OCI-LY7 (cell line): Measurements from ENCODE around the gene SEMG1. TPM values are rescaled to one million over a fixed set of nuclear protein-coding genes. Genes with fewer than 3 reads are reported as not detected.

Source experiments
- BruUV-seq: library from RNA; stranded (reverse); fragments of 400-500 nt; replicated peaks from 2 replicates; lab custom pipeline; 2021; lab: Mats Ljungman, UMichigan
- CTCF ChIA-PET: fragments of 300-600 bp; sonication (Branson Sonifier 250); formaldehyde crosslinking; loops from one replicate; lab custom pipeline; 2022; ENCODE audit warnings: antibody characterized with exemption; ENCODE audit not compliant: unreplicated experiment; lab: Charles Lee
- POLR2A ChIA-PET: fragments of 300-600 bp; sonication (Branson Sonifier 250); formaldehyde crosslinking; loops from one replicate; lab custom pipeline; 2022; ENCODE audit warnings: antibody characterized with exemption; lab: Charles Lee
- DNase-seq: peaks from one replicate; pipeline ENCODE4 v3.0.0-alpha.2; 2015; ENCODE audit warnings: low spot score
- H2AFZ ChIP-seq: fragments of 200-600 bp; sonication (generic), shearing (Covaris generic); 2 replicates; pipeline ENCODE4 v1.6.1; 2014; ENCODE audit warnings: mild to moderate bottlenecking, antibody characterized with exemption, low read length, moderate library complexity
- H3K27ac ChIP-seq: fragments of 200-600 bp; sonication (generic); 2 replicates; pipeline ENCODE4 v1.5.1; 2014; ENCODE audit warnings: mixed run types, low read depth, mild to moderate bottlenecking, moderate library complexity, low read length, inconsistent platforms; ENCODE audit not compliant: poor library complexity, severe bottlenecking
- H3K36me3 ChIP-seq: fragments of 200-600 bp; sonication (generic); 2 replicates; pipeline ENCODE4 v1.6.1; 2014; ENCODE audit warnings: mild to moderate bottlenecking, antibody characterized with exemption, low read length, moderate library complexity, mixed read lengths; ENCODE audit not compliant: insufficient read depth
- H3K4me1 ChIP-seq: fragments of 200-600 bp; sonication (generic); 2 replicates; pipeline ENCODE4 v1.5.1; 2014; ENCODE audit warnings: mild to moderate bottlenecking, low read length; ENCODE audit not compliant: insufficient read depth, poor library complexity, severe bottlenecking
- H3K4me2 ChIP-seq: fragments of 200-600 bp; sonication (generic); 2 replicates; pipeline ENCODE4 v1.6.1; 2014; ENCODE audit warnings: mild to moderate bottlenecking, low read length
- H3K4me3 ChIP-seq: fragments of 200-600 bp; sonication (generic); 2 replicates; pipeline ENCODE4 v1.5.1; 2014; ENCODE audit warnings: mild to moderate bottlenecking, low read depth, low read length; ENCODE audit not compliant: poor library complexity, severe bottlenecking
- H3K79me2 ChIP-seq: fragments of 200-600 bp; sonication (generic); 2 replicates; pipeline ENCODE4 v1.6.1; 2016; ENCODE audit warnings: low read depth, mild to moderate bottlenecking, low read length, moderate library complexity, mixed read lengths; ENCODE audit not compliant: insufficient read depth
- H3K9me2 ChIP-seq: fragments of 200-600 bp; sonication (generic); 2 replicates; pipeline ENCODE4 v1.6.1; 2016; ENCODE audit warnings: mild to moderate bottlenecking, low read length, mixed read lengths; ENCODE audit not compliant: insufficient read depth
- H3K9me3 ChIP-seq: fragments of 200-600 bp; sonication (generic); 2 replicates; pipeline ENCODE4 v1.6.1; 2014; ENCODE audit warnings: mild to moderate bottlenecking, mixed run types, low read length, mixed read lengths
- H4K20me1 ChIP-seq: fragments of 200-600 bp; sonication (generic); 2 replicates; pipeline ENCODE4 v1.6.1; 2014; ENCODE audit warnings: mild to moderate bottlenecking, antibody characterized with exemption, low read length, moderate library complexity, mixed read lengths; ENCODE audit not compliant: insufficient read depth
- EZH2phosphoT487 ChIP-seq: fragments of 200-600 bp; sonication (generic); IDR thresholded peaks from 2 replicates; pipeline ENCODE4 v1.6.1; 2018; ENCODE audit warnings: low read depth, borderline replicate concordance, mild to moderate bottlenecking, mixed run types, antibody characterized with exemption, low read length, moderate library complexity, mixed read lengths
- intact Hi-C: fragments of 100-400 bp; cut with micrococcal nuclease; formaldehyde crosslinking; loops from one replicate; pipeline ENCODE4 v1.10.0; 2022; ENCODE audit not compliant: unreplicated experiment
- total RNA-seq, 2 experiments: library from RNA; depleted of rRNA in 1 of 2; stranded (reverse); fragments of >200 nt in 1 of 2; shearing (Covaris generic) in 1 of 2; gene quantifications; 2 replicates each; pipeline ENCODE4 v1.2.3, GENCODE V29; 2014 to 2022
- TF ChIP-seq, protein P1 (sequence below): fragments of 200-600 bp; sonication (generic); conservative IDR thresholded peaks from 2 replicates; pipeline ENCODE4 v1.5.1; 2014; ENCODE audit warnings: mild to moderate bottlenecking, antibody characterized with exemption, low read length, moderate library complexity, mixed read lengths

Gene SEMG1
- total RNA-seq, 2 experiments from 2014 or later, result not detected

DNA sequence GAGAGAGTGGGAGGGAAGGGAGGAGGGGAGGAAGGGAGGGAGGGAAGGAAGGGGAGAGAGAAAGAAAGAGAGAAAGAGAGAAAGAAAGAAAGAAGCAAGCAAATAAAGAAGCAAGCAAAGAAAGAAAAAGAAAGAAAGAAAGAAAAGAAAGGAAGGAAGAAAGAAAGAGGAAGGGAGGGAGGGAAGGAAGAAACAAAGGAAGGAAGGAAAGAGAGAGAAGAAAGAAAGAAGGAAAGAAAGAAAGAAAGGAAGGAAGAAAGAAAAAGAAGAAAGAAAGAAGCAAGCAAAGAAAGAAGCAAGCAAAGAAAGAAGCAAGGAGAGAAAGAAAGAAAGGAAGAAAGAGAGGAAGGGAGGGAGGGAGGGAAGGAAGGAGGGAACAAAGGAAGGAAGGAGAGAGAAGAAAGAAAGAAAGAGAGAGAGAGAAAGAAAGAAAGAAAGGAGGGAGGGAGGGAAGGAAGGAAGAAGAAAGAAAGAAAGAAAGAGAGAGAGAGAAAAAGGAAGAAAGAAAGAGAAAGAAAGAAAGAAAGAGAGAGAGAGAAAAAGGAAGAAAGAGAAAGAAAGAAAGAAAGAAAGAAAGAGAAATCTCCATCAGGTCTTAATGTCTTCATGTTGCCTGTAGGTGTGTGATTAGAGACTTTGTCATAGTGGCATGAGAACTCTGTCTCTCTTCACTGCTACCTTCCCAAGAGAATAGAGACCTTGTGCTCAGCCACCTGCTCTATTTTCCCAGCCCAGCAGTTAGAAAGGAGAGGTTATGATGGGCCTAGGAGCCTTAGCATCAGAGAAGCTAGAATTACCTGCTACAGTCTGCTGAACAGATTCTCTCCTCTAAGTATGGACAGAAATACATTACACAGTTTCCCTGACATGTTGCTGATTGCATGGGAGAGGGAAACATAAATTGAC lies 5.0 kb downstream of the SEMG1 start:
- Histone ChIP-seq H3K36me3 (no peaks in the 10 kb centered on the region), H3K9me2 (no peaks in the 10 kb centered on the region), H3K9me3 (no peaks in the 10 kb centered on the region), H3K4me1 (no peaks in the 10 kb centered on the region), H3K4me2 (no peak overlapping the region), H3K27ac (no peak overlapping the region), H3K79me2 (no peaks in the 10 kb centered on the region), H2AFZ (no peak overlapping the region), H3K4me3 (no peak overlapping the region), H4K20me1 (no peaks in the 10 kb centered on the region)
- no peak for DNase-seq
- no TSS peak for BruUV-seq
- CTCF ChIA-PET, result no interaction called here
- no peak for TF ChIP-seq EZH2phosphoT487
- TF ChIP-seq, protein P1, sequence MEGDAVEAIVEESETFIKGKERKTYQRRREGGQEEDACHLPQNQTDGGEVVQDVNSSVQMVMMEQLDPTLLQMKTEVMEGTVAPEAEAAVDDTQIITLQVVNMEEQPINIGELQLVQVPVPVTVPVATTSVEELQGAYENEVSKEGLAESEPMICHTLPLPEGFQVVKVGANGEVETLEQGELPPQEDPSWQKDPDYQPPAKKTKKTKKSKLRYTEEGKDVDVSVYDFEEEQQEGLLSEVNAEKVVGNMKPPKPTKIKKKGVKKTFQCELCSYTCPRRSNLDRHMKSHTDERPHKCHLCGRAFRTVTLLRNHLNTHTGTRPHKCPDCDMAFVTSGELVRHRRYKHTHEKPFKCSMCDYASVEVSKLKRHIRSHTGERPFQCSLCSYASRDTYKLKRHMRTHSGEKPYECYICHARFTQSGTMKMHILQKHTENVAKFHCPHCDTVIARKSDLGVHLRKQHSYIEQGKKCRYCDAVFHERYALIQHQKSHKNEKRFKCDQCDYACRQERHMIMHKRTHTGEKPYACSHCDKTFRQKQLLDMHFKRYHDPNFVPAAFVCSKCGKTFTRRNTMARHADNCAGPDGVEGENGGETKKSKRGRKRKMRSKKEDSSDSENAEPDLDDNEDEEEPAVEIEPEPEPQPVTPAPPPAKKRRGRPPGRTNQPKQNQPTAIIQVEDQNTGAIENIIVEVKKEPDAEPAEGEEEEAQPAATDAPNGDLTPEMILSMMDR, result no peak
- POLR2A ChIA-PET, result no interaction called here
- intact Hi-C loops, result loop anchor here (10.0 kb wide), 1 partner anchor 697 kb away; no protein-coding TSS in a partner anchor

- intact Hi-C loops, result loop anchor here (10.0 kb wide), 1 partner anchor 698 kb away; no protein-coding TSS in a partner anchor
- Histone ChIP-seq H2AFZ (no peak overlapping the region), H3K4me3 (no peak overlapping the region), H3K9me2 (no peaks in the 10 kb centered on the region), H3K9me3 (no peaks in the 10 kb centered on the region), H4K20me1 (no peaks in the 10 kb centered on the region), H3K4me1 (no peaks in the 10 kb centered on the region), H3K79me2 (no peaks in the 10 kb centered on the region), H3K27ac (no peak overlapping the region), H3K36me3 (no peaks in the 10 kb centered on the region), H3K4me2 (no peak overlapping the region)
- BruUV-seq, result no TSS peak
- ChIA-PET CTCF (no interaction called here), POLR2A (no interaction called here)
- TF ChIP-seq, protein P1, result no peak
- no peak for TF ChIP-seq EZH2phosphoT487
- DNase-seq, result no peak
Measured at GRCh38 chr20:45212836-45213235, 6.0 kb downstream of the SEMG1 start.

DNA sequence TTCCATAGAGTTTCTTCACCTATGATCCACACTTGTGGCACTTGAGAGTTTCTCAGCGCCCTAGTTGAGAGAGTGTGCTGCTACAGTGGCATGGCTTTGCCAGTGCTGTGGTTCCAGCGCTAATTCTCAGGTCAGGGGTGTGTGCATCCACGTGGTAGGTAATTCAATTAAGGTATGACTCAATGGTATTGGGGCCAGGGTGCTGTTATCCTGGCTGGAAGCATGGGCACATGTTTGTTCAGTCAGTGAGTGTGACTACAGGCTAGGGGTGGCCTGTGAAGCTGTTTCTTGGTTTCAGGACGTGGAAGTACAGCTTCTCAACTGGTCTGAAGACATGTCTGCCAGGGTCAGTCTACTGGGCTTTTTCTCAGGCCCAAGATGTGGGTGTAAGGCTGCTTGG lies 11.3 kb downstream of the SEMG1 start:
- H4K20me1 ChIP-seq, result no peaks in the 10 kb centered on the region
- no peaks in the 10 kb centered on the region for H3K36me3 ChIP-seq
- no peaks in the 10 kb centered on the region for H3K4me1 ChIP-seq
- H3K4me3 ChIP-seq, result no peak overlapping the region
- intact Hi-C loops, result loop anchor here (10.0 kb wide), 1 partner anchor 703 kb away; no protein-coding TSS in a partner anchor
- H3K9me3 ChIP-seq, result no peaks in the 10 kb centered on the region
- H3K27ac ChIP-seq, result no peak overlapping the region
- H3K9me2 ChIP-seq, result no peaks in the 10 kb centered on the region
- no peak for DNase-seq
- TF ChIP-seq EZH2phosphoT487, result no peak
- TF ChIP-seq, protein P1, result no peak
- H3K4me2 ChIP-seq, result no peak overlapping the region
- ChIA-PET CTCF (no interaction called here), POLR2A (no interaction called here)
- H3K79me2 ChIP-seq, result no peaks in the 10 kb centered on the region
- no peak overlapping the region for H2AFZ ChIP-seq
- no TSS peak for BruUV-seq
